ENCODE data around the gene CFAP77.

Gene CFAP77

DNA sequence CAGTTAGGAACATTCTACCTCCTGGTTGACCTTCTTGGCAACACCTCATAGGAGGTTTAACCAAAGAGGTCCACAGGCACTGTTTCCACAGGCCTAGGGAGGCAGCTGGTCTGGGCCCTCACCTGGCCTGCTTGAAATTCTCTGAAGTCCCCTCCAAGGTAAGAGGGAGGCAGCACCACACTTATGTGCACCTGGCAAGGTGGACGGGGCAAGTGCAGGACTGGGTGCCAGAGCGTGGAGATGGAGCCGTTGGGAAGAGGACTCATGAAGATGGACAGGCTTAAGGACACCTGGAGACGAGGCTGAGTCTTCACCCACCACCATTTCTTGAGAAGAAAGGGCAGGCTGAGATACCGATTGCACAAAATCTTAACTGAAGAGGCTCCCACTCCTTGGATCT lies 165.8 kb downstream of the CFAP77 start:
- Histone ChIP-seq H2AFZ (ENCODE audit: low read depth, low read length, severe bottlenecking) (no peak overlapping the region), H3K9me2 (replicated peaks; ENCODE audit: insufficient read depth, low read length) (no peaks in the 10 kb centered on the region), H4K20me1 (ENCODE audit: low read depth, low read length) (no peaks in the 10 kb centered on the region), H3K4me2 (ENCODE audit: low read depth, low read length, poor library complexity, severe bottlenecking) (no peak overlapping the region), H3K79me2 (ENCODE audit: insufficient read depth, low read length) (no peaks in the 10 kb centered on the region), H3K4me3 (ENCODE audit: insufficient read depth, low read length, poor library complexity, severe bottlenecking) (no peak overlapping the region), H3K9ac (ENCODE audit: low read length) (no peak overlapping the region), H3K36me3 (ENCODE audit: low read length) (no peaks in the 10 kb centered on the region), H3F3A (ENCODE audit: insufficient read depth) (no peaks in the 10 kb centered on the region), H3K9me3 (ENCODE audit: insufficient read depth, low read length) (no peaks in the 10 kb centered on the region), H3K27ac (ENCODE audit: low read depth, low read length) (no peak overlapping the region), H3K27me3 (ENCODE audit: low read length) (no peaks in the 10 kb centered on the region)
- TF ChIP-seq EZH2phosphoT487 (conservative IDR thresholded peaks at IDR 0.05; ENCODE audit: low read length), result no peak
- TF ChIP-seq, protein P1, sequence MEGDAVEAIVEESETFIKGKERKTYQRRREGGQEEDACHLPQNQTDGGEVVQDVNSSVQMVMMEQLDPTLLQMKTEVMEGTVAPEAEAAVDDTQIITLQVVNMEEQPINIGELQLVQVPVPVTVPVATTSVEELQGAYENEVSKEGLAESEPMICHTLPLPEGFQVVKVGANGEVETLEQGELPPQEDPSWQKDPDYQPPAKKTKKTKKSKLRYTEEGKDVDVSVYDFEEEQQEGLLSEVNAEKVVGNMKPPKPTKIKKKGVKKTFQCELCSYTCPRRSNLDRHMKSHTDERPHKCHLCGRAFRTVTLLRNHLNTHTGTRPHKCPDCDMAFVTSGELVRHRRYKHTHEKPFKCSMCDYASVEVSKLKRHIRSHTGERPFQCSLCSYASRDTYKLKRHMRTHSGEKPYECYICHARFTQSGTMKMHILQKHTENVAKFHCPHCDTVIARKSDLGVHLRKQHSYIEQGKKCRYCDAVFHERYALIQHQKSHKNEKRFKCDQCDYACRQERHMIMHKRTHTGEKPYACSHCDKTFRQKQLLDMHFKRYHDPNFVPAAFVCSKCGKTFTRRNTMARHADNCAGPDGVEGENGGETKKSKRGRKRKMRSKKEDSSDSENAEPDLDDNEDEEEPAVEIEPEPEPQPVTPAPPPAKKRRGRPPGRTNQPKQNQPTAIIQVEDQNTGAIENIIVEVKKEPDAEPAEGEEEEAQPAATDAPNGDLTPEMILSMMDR (IDR thresholded peaks at IDR 0.05; ENCODE audit: insufficient read depth, low read length, poor library complexity, severe bottlenecking), result no peak

DNA sequence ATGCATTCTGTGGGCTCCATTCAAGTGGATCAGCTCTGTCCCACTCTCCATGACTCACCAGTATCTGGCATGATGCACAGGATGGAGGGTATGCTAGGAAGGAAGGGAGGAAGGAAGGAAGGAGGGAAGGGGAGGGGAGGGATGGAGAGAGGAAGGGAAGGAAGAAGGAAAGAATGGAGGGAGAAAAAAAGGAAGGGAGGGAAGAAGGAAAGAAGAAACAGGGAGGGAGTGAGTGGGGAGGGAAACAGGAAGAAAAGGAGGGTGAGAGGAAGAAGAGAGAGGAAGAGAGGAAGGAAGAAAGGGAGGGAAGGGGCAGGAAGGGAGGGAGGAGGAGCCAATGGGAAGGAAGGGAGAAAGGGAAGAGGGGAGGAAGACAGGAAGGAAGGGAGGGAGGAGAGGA lies 167.1 kb downstream of the CFAP77 start:
- Histone ChIP-seq H3K27ac (ENCODE audit: low read depth, low read length) (no peak overlapping the region), H3F3A (ENCODE audit: insufficient read depth) (no peaks in the 10 kb centered on the region), H3K9me3 (ENCODE audit: insufficient read depth, low read length) (no peaks in the 10 kb centered on the region), H3K9ac (ENCODE audit: low read length) (no peak overlapping the region), H3K4me2 (ENCODE audit: low read depth, low read length, poor library complexity, severe bottlenecking) (no peak overlapping the region), H3K79me2 (ENCODE audit: insufficient read depth, low read length) (no peaks in the 10 kb centered on the region), H4K20me1 (ENCODE audit: low read depth, low read length) (no peaks in the 10 kb centered on the region), H3K4me3 (ENCODE audit: insufficient read depth, low read length, poor library complexity, severe bottlenecking) (no peak overlapping the region), H2AFZ (ENCODE audit: low read depth, low read length, severe bottlenecking) (no peak overlapping the region), H3K9me2 (replicated peaks; ENCODE audit: insufficient read depth, low read length) (no peaks in the 10 kb centered on the region), H3K27me3 (ENCODE audit: low read length) (no peaks in the 10 kb centered on the region), H3K36me3 (ENCODE audit: low read length) (no peaks in the 10 kb centered on the region)
- TF ChIP-seq, protein P1 (IDR thresholded peaks at IDR 0.05; ENCODE audit: insufficient read depth, low read length, poor library complexity, severe bottlenecking), result no peak
- no peak for TF ChIP-seq EZH2phosphoT487 (conservative IDR thresholded peaks at IDR 0.05; ENCODE audit: low read length)

DNA sequence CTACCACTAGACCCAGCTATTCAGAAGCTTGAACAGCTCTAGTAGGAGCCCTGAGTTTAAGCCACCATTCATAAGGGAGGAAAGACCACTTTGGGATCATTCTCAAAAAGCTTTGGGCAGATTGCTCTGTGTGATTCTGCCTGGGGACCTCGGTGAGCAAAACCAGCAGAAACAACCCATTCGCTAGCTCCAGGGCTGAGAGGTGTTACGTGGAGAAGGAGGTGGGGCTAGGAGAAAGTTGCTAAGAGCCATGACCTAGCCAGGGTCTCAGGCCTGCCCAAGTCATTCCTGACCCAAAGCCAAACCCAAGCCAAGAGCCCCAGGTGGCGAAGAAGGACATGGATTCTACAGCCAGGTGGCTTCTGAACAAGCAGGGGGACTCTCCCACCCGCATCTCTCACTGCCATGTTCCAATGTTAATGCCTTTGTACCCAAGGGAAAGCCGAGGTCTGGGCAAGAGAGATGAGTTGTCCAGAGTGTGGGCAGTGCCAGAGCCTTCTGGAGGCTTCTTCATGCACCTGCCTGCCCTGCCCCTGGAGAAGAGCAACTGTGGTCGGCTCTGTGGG lies 168.4 kb downstream of the CFAP77 start:
- Histone ChIP-seq H3K27ac (ENCODE audit: low read depth, low read length) (no peak overlapping the region), H3K9me2 (replicated peaks; ENCODE audit: insufficient read depth, low read length) (no peaks in the 10 kb centered on the region), H3K9me3 (ENCODE audit: insufficient read depth, low read length) (no peaks in the 10 kb centered on the region), H3K79me2 (ENCODE audit: insufficient read depth, low read length) (no peaks in the 10 kb centered on the region), H3K36me3 (ENCODE audit: low read length) (no peaks in the 10 kb centered on the region), H3K27me3 (ENCODE audit: low read length) (no peaks in the 10 kb centered on the region), H2AFZ (ENCODE audit: low read depth, low read length, severe bottlenecking) (no peak overlapping the region), H3K9ac (ENCODE audit: low read length) (no peak overlapping the region), H3F3A (ENCODE audit: insufficient read depth) (no peaks in the 10 kb centered on the region), H4K20me1 (ENCODE audit: low read depth, low read length) (no peaks in the 10 kb centered on the region), H3K4me2 (ENCODE audit: low read depth, low read length, poor library complexity, severe bottlenecking) (no peak overlapping the region), H3K4me3 (ENCODE audit: insufficient read depth, low read length, poor library complexity, severe bottlenecking) (no peak overlapping the region)
- TF ChIP-seq EZH2phosphoT487 (conservative IDR thresholded peaks at IDR 0.05; ENCODE audit: low read length), result no peak
- TF ChIP-seq, protein P1 (IDR thresholded peaks at IDR 0.05; ENCODE audit: insufficient read depth, low read length, poor library complexity, severe bottlenecking), result no peak

All from SU-DHL-6 (cell line).